Small intestine (tissue), 7 donors: ENCODE data around the gene ACP7. TPM values are rescaled to one million over a fixed set of nuclear protein-coding genes. Genes with fewer than 3 reads are reported as not detected.
A peak's percentile ranks its signal among the peaks of the same experiment; 100 is the strongest.
"Not testable (repeated sequence)": the region's sequence is repeated elsewhere in the genome, so short reads cannot be mapped to it uniquely, and the experiment has no call there.

Experiments
- DNase-seq, 2 donors: peaks; one replicate each; pipeline versions ENCODE4 v3.0.0 to v3.0.0-alpha.2; 2013
- FAIRE-seq: peaks from 2 replicates; lab custom pipeline; 2012; peaks lifted over from hg19 to GRCh38; lab: Jason Lieb, UNC
- H3K27ac ChIP-seq, 3 donors: one replicate each; pipeline ENCODE4 v1.5.1; 2013; ENCODE audit warnings: low read length in 2 of 3, mild to moderate bottlenecking in 2 of 3, control low read depth in 1 of 3, inconsistent platforms in 1 of 3, low read depth in 1 of 3, moderate library complexity in 1 of 3
- H3K27me3 ChIP-seq, 3 donors: one replicate each; pipeline ENCODE4 v1.6.1; 2013; ENCODE audit warnings: low read length in 3 of 3, inconsistent platforms in 1 of 3; ENCODE audit not compliant: control insufficient read depth in 3 of 3, insufficient read depth in 3 of 3
- H3K36me3 ChIP-seq, 3 donors: one replicate each; pipeline ENCODE4 v1.6.1; 2013; ENCODE audit warnings: low read length in 3 of 3, inconsistent platforms in 1 of 3, low read depth in 1 of 3, mild to moderate bottlenecking in 1 of 3, moderate library complexity in 1 of 3; ENCODE audit not compliant: control insufficient read depth in 3 of 3, insufficient read depth in 2 of 3
- H3K4me1 ChIP-seq, 3 donors: one replicate each; pipeline ENCODE4 v1.6.1; 2013; ENCODE audit warnings: low read length in 2 of 3, inconsistent platforms in 1 of 3, low read depth in 1 of 3, mild to moderate bottlenecking in 1 of 3, moderate library complexity in 1 of 3; ENCODE audit not compliant: control insufficient read depth in 3 of 3, insufficient read depth in 2 of 3
- H3K4me3 ChIP-seq, 3 donors: one replicate each; pipeline ENCODE4 v1.5.1; 2013; ENCODE audit warnings: low read length in 3 of 3, control low read depth in 1 of 3, inconsistent platforms in 1 of 3, low read depth in 1 of 3, mild to moderate bottlenecking in 1 of 3, moderate library complexity in 1 of 3
- H3K9me3 ChIP-seq, 2 donors: one replicate each; pipeline ENCODE4 v1.6.1; 2013; ENCODE audit warnings: low read depth in 1 of 2, low read length in 1 of 2; ENCODE audit not compliant: control insufficient read depth in 2 of 2, insufficient read depth in 1 of 2
- WGBS, 3 donors: extraction: QIAGEN DNeasy Blood & Tissue Kit; methylation state at CpG; one replicate each; pipeline ENCODE4 v1.1.7; 2013; 5-methylcytosine and 5-hydroxymethylcytosine counted together
- polyA plus RNA-seq, 4 donors: library from polyadenylated mRNA; stranded (reverse) in 3 of 4; unstranded in 1 of 4; fragments of 200-250 nt in 3 of 4; fragments of 120-200 nt in 1 of 4; gene quantifications; one replicate each; pipeline versions ENCODE4 v1.2.1 to v1.2.3, GENCODE V29; 2013
- donor health status: healthy with polysubstance abuse.
- donor health status: control.
- donor health status: control.
- donor health status: Bipolar disorder and iron deficiency.
- donor health status: healthy.

Gene ACP7
- polyA plus RNA-seq, 4 donors = 0.01 to 2.9 TPM; not detected in 2

DNA sequence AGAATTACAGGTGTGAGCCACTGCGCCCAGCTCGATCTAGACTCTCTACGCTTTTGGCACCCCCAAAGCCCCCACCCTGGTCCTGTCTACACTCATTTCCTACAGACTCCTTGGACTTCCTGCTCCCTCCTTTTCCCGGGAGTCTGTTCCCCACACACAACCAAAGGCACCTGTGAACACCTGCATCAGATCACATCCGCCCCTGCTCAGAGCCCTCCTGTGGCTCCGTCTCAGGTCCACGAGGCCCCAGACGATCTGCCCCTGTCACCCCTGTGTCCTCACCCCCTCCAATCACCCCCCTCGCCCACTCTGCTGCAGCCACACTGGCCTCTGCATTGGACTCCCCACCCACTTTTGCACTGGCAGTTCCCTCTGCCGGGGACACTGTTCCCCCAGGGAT, 29.0 kb downstream of the ACP7 start:
- 75 to 84% (median 79%) methylated on average over 10 of the region's 10 CpGs for WGBS, 3 donors
- H3K4me3 ChIP-seq = no peak overlapping the region
- H3K9me3 ChIP-seq = no peaks in the 10 kb centered on the region
- H3K4me1 ChIP-seq = peaks cover 0 to 10% (median 2%) of the 10 kb centered on the region in 3 donors
- DNase-seq (no peak), FAIRE-seq (no peak)
- H3K36me3 ChIP-seq = no peaks in the 10 kb centered on the region
- no peak overlapping the region for H3K27ac ChIP-seq
- no peaks in the 10 kb centered on the region for H3K27me3 ChIP-seq

GRCh38 chr19:39115105-39115847, 31.1 kb downstream of the ACP7 start:
- no peak for FAIRE-seq
- H3K36me3 ChIP-seq = no peaks in the 10 kb centered on the region
- WGBS, 3 donors = 84 to 88% (median 85%) methylated on average over 9 to 11 of the region's 11 CpGs

GRCh38 chr19:39117023-39117422, 32.9 kb downstream of the ACP7 start:
- H3K36me3 ChIP-seq, H3K27ac ChIP-seq, FAIRE-seq, H3K4me1 ChIP-seq, H3K4me3 ChIP-seq, H3K27me3 ChIP-seq, DNase-seq, H3K9me3 ChIP-seq: not testable (repeated sequence)
- 85 to 93% (median 86%) methylated on average over 7 to 8 of the region's 8 CpGs for WGBS, 3 donors

More at GRCh38 chr19:39115105-39115847, 31.1 kb downstream of the ACP7 start:
- peaks cover 0 to 10% (median 2%) of the 10 kb centered on the region in 3 donors for H3K4me1 ChIP-seq
- no peak for DNase-seq
- no peaks in the 10 kb centered on the region for H3K27me3 ChIP-seq
- H3K4me3 ChIP-seq = no peak overlapping the region
- no peaks in the 10 kb centered on the region for H3K9me3 ChIP-seq
- no peak overlapping the region for H3K27ac ChIP-seq

- 59 to 78% (median 67%) methylated on average over 1 of the region's 1 CpG for WGBS, 3 donors
- H3K4me1 ChIP-seq = no peaks in the 10 kb centered on the region
- no peak overlapping the region for H3K27ac ChIP-seq
- no peak for DNase-seq
- no peaks in the 10 kb centered on the region for H3K9me3 ChIP-seq
- no peak overlapping the region for H3K4me3 ChIP-seq
- no peak for FAIRE-seq
- H3K27me3 ChIP-seq = no peaks in the 10 kb centered on the region
- no peaks in the 10 kb centered on the region for H3K36me3 ChIP-seq
Observed at GRCh38 chr19:39119830-39120229, 35.7 kb downstream of the ACP7 start.

DNA sequence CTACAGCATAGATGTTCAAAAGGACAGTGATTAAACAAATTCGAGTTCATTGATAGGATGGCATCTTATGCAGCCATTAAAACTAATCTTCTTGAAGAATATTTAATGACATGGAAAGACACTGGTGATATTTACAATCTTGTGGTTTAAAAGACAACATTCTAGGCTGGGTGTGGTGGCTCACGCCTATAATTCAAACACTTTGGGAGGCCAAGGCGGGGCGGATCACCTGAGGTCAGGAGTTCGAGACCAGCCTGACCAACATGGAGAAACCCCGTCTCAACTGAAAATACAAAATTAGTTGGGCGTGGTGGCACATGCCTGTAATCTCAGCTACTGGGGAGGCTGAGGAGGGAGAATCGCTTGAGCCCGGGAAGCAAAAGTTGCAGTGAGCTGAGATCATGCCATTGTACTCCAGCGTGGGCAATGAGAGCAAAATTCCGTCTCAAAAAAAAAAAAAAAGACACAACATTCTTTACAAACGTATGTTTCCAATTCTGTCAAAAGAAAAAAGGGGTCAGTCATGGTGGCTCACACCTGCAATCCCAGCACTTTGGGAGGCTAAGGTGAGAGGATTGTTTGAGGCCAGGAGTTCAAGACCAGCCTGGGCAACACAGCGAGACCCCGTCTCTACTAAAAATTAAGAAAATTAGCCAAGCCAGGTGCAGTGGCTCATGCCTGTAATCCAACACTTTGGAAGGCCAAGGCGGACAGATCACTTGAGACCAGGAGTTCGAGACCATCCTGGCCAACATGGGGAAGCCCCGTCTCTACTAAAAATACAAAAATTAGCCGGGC, 39.0 kb downstream of the ACP7 start:
- Histone ChIP-seq H3K27ac (no peak overlapping the region), H3K4me1 (peaks cover 2 to 15% (median 4%) of the 10 kb centered on the region in 3 donors), H3K27me3 (no peaks in the 10 kb centered on the region), H3K36me3 (peaks cover 0 to 15% (median 0%) of the 10 kb centered on the region in 3 donors), H3K9me3 (no peaks in the 10 kb centered on the region), H3K4me3 (no peak overlapping the region)
- DNase-seq (no peak), FAIRE-seq (no peak)
- 56 to 79% (median 72%) methylated on average over 18 of the region's 18 CpGs for WGBS, 3 donors

- H3K27ac ChIP-seq = no peak overlapping the region
- peaks cover 0 to 22% (median 0%) of the 10 kb centered on the region in 3 donors for H3K36me3 ChIP-seq
- FAIRE-seq = no peak
- DNase-seq = no peak
- 76 to 83% (median 77%) methylated on average over 7 of the region's 7 CpGs for WGBS, 3 donors
- H3K9me3 ChIP-seq = no peaks in the 10 kb centered on the region
- H3K27me3 ChIP-seq = no peaks in the 10 kb centered on the region
- peaks cover 5 to 26% (median 9%) of the 10 kb centered on the region in 3 donors for H3K4me1 ChIP-seq
- H3K4me3 ChIP-seq = no peak overlapping the region
Observed at GRCh38 chr19:39124136-39124764, 40.1 kb downstream of the ACP7 start.

- Histone ChIP-seq H3K4me3 (peak overlapping the region in 2 of 3 donors; percentile 76 to 91), H3K9me3 (no peaks in the 10 kb centered on the region), H3K4me1 (peaks cover 8 to 34% (median 9%) of the 10 kb centered on the region in 3 donors), H3K36me3 (peaks cover 0 to 28% (median 0%) of the 10 kb centered on the region in 3 donors), H3K27me3 (no peaks in the 10 kb centered on the region), H3K27ac (peak overlapping the region in 2 of 3 donors; percentile 29 to 50)
- DNase-seq (no peak), FAIRE-seq (no peak)
- WGBS, 3 donors = 27 to 35% (median 30%) methylated on average over 7 of the region's 7 CpGs
Observed at GRCh38 chr19:39125199-39125553, 41.0 kb downstream of the ACP7 start.
